PFSK-1 (cell line): ENCODE measurements around the gene C19orf44.

Experiments
- FOXP2 ChIP-seq: optimal IDR thresholded peaks from 2 replicates; pipeline ENCODE3; 2011; ENCODE audit warnings: borderline replicate concordance, control low read depth, inconsistent platforms; ENCODE audit not compliant: insufficient read depth; ENCODE audit errors: extremely low read length, extremely low read depth
- POLR2AphosphoS5 ChIP-seq: IDR thresholded peaks from 2 replicates; pipeline ENCODE4 v1.6.1; 2012; ENCODE audit warnings: low read depth, mild to moderate bottlenecking, control low read depth, low read length, moderate library complexity
- TAF1 ChIP-seq: IDR thresholded peaks from 2 replicates; pipeline ENCODE4 v1.6.1; 2012; ENCODE audit warnings: low read length, control low read depth, borderline replicate concordance; ENCODE audit not compliant: insufficient read depth
- TF ChIP-seq, protein P1 (sequence below), 2 experiments: IDR thresholded peaks; 2 replicates each; pipeline versions ENCODE4 v1.6.1 to v1.8.0; 2011 to 2012; ENCODE audit warnings: low read depth in 2 of 2, low read length in 2 of 2, control low read depth in 1 of 2, inconsistent platforms in 1 of 2, mild to moderate bottlenecking in 1 of 2, moderate library complexity in 1 of 2; ENCODE audit not compliant: insufficient read depth in 1 of 2

DNA sequence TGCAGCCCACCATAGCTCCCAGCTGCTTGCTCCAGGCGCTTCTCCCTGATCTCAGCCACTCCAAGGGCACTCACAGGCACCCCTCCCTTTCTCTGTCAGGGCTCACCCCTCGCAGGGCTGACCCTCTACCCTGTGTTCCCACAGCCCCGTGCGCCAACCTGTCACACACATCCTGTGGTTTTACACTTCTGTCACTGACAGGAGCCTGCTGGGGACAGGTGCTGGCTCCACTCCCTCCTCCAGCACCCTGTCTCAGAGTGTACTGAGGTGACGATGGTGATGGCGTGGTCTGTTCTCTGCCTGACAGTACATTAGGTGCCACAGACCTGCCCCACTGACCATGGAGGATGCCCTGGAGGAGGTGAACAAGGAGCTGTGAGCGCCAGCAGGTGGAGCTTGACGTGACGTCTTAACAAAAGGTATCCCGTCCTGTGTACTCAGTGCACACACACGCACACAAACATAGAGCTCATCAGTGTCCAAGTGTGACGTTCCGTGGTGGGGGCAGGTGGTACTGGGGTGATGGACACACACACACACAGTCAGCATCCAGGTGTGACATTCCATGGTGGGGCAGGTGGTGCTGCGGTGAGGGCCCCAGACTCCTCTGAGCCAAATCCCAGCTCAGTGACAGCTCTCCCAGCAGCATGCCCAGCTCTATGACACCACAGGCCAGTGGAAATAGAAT lies 20.9 kb downstream of the C19orf44 start:
- TF ChIP-seq FOXP2: no peak
- TF ChIP-seq, protein P1, sequence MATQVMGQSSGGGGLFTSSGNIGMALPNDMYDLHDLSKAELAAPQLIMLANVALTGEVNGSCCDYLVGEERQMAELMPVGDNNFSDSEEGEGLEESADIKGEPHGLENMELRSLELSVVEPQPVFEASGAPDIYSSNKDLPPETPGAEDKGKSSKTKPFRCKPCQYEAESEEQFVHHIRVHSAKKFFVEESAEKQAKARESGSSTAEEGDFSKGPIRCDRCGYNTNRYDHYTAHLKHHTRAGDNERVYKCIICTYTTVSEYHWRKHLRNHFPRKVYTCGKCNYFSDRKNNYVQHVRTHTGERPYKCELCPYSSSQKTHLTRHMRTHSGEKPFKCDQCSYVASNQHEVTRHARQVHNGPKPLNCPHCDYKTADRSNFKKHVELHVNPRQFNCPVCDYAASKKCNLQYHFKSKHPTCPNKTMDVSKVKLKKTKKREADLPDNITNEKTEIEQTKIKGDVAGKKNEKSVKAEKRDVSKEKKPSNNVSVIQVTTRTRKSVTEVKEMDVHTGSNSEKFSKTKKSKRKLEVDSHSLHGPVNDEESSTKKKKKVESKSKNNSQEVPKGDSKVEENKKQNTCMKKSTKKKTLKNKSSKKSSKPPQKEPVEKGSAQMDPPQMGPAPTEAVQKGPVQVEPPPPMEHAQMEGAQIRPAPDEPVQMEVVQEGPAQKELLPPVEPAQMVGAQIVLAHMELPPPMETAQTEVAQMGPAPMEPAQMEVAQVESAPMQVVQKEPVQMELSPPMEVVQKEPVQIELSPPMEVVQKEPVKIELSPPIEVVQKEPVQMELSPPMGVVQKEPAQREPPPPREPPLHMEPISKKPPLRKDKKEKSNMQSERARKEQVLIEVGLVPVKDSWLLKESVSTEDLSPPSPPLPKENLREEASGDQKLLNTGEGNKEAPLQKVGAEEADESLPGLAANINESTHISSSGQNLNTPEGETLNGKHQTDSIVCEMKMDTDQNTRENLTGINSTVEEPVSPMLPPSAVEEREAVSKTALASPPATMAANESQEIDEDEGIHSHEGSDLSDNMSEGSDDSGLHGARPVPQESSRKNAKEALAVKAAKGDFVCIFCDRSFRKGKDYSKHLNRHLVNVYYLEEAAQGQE (IDR thresholded peaks at IDR 0.05; ENCODE audit: insufficient read depth in 1 of 2, low read depth in 2 of 2, low read length in 2 of 2): no peak
- TF ChIP-seq POLR2AphosphoS5: no peak
- TF ChIP-seq TAF1: no peak
